ENCODE results near the gene NLK.
A peak's percentile ranks its signal among the peaks of the same experiment; 100 is the strongest.
"Not testable (repeated sequence)": the region's sequence is repeated elsewhere in the genome, so short reads cannot be mapped to it uniquely, and the experiment has no call there.

The NLK gene

GRCh38 chr17:28072936-28073533 is 30.6 kb downstream of the NLK start:
- no peak for DNase-seq (ENCODE audit: low spot score)

GRCh38 chr17:28074010-28074409 is 31.5 kb downstream of the NLK start:
- no peak for DNase-seq (ENCODE audit: low spot score)

GRCh38 chr17:28076144-28076543 is 33.7 kb downstream of the NLK start:
- no peak for DNase-seq (ENCODE audit: low spot score)

GRCh38 chr17:28077140-28077539 is 34.7 kb downstream of the NLK start:
- not testable (repeated sequence) for DNase-seq (ENCODE audit: low spot score)

GRCh38 chr17:28078341-28079229 is 36.1 kb downstream of the NLK start:
- no peak for DNase-seq (ENCODE audit: low spot score)

- no peak for DNase-seq (ENCODE audit: low spot score)
These were observed 39.0 kb downstream of the NLK start for GRCh38 chr17:28081467-28081866.

- DNase-seq (ENCODE audit: low spot score): no peak
These were observed 43.3 kb downstream of the NLK start for GRCh38 chr17:28085766-28086165.

GRCh38 chr17:28086519-28086918 is 44.0 kb downstream of the NLK start:
- no peak for DNase-seq (ENCODE audit: low spot score)

GRCh38 chr17:28087743-28088142 is 45.3 kb downstream of the NLK start:
- no peak for DNase-seq (ENCODE audit: low spot score)

GRCh38 chr17:28090551-28090950 is 48.1 kb downstream of the NLK start:
- no peak for DNase-seq (ENCODE audit: low spot score)

GRCh38 chr17:28092088-28092487 is 49.6 kb downstream of the NLK start:
- no peak for DNase-seq (ENCODE audit: low spot score)

GRCh38 chr17:28093999-28094716 is 51.7 kb downstream of the NLK start:
- DNase-seq (ENCODE audit: low spot score): no peak

- DNase-seq (ENCODE audit: low spot score): no peak
These were observed 54.3 kb downstream of the NLK start for GRCh38 chr17:28096756-28097155.

- DNase-seq (ENCODE audit: low spot score): no peak
These were observed 54.8 kb downstream of the NLK start for GRCh38 chr17:28097254-28097653.

- no peak for DNase-seq (ENCODE audit: low spot score)
These were observed 55.4 kb downstream of the NLK start for GRCh38 chr17:28097901-28098300.

- not testable (repeated sequence) for DNase-seq (ENCODE audit: low spot score)
These were observed 56.1 kb downstream of the NLK start for GRCh38 chr17:28098591-28098990.

GRCh38 chr17:28100251-28100650 is 57.8 kb downstream of the NLK start:
- DNase-seq (ENCODE audit: low spot score): no peak

GRCh38 chr17:28100936-28101335 is 58.5 kb downstream of the NLK start:
- DNase-seq (ENCODE audit: low spot score): no peak

GRCh38 chr17:28101919-28102318 is 59.4 kb downstream of the NLK start:
- DNase-seq (ENCODE audit: low spot score): no peak

GRCh38 chr17:28105501-28105900 is 63.0 kb downstream of the NLK start:
- no peak for DNase-seq (ENCODE audit: low spot score)

- no peak for DNase-seq (ENCODE audit: low spot score)
These were observed 67.7 kb downstream of the NLK start for GRCh38 chr17:28110184-28110583.

- DNase-seq (ENCODE audit: low spot score): no peak
These were observed 69.7 kb downstream of the NLK start for GRCh38 chr17:28112181-28112580.

- DNase-seq (ENCODE audit: low spot score): peak; percentile 13
These were observed 70.1 kb downstream of the NLK start for GRCh38 chr17:28112606-28113005.
